Hematopoietic multipotent progenitor cell treated with erythropoietin and hydrocortisone succinate and interleukin-3 and kit ligand, for 4 days (in vitro differentiated cells): Measurements from ENCODE around the gene NPPC.

Experiments used
- DNase-seq: peaks from one replicate; pipeline ENCODE4 v3.0.0-alpha.2; 2015

Gene NPPC

DNA sequence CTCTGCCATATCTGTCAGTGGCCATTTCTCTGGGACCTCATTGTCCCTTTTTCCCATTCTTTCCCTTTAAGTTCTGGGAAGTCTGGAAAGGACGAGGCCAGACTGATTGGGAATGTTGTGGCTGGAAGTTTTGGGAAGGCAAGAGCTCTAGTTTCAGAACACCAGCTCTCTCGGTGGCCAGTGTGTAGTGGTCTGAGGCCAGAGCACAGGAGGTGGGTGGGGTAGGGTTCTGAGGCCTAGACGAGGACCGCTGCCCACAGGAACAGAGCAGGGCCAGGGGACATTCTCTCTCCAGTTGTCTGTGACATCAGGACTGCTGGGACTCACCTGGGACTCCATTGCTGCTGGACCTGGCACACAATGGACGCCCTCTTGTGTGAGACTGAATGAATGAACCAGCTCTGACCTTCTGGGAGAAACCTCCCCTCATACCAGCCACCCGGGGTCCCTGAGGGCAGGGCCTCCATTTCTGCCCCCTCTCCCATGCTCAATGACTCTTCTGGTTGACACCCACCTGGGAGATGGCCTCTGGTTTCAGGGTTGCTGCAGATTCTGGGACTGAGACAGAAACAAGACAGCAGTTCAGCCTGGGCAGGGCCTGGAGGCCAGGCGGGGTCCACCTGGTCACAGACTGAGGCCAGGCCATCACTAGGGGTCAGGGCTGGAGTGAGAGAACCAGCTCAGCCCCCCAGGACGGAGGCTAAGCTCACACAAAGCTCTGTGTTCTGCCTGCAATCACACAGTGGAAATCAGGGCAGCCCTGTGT is 8.4 kb upstream of the NPPC start:
- no peak for DNase-seq

DNA sequence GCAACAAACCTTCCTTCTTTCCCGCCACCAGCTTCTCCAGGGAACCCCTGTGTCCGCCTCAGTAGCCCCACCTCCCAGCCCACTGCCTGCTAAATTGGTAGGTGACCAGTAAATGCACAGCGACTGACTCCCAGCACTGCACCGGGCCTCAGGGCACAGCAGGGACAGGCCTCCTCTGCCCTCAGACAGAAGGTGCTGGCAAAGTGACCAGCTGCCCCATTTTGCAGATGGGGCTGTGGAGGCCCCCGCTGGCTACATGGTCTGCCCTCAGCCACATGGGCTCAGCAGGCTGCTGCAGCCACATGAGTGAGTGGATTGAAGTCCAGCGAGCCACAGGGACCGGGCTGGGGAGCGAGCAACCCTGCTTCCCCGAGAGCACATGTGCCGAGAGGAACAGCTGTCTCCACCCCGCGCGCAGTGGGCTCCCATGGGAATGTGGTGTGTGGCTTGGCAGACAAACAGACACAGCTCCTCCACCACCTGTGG is 7.8 kb upstream of the NPPC start:
- no peak for DNase-seq

DNA sequence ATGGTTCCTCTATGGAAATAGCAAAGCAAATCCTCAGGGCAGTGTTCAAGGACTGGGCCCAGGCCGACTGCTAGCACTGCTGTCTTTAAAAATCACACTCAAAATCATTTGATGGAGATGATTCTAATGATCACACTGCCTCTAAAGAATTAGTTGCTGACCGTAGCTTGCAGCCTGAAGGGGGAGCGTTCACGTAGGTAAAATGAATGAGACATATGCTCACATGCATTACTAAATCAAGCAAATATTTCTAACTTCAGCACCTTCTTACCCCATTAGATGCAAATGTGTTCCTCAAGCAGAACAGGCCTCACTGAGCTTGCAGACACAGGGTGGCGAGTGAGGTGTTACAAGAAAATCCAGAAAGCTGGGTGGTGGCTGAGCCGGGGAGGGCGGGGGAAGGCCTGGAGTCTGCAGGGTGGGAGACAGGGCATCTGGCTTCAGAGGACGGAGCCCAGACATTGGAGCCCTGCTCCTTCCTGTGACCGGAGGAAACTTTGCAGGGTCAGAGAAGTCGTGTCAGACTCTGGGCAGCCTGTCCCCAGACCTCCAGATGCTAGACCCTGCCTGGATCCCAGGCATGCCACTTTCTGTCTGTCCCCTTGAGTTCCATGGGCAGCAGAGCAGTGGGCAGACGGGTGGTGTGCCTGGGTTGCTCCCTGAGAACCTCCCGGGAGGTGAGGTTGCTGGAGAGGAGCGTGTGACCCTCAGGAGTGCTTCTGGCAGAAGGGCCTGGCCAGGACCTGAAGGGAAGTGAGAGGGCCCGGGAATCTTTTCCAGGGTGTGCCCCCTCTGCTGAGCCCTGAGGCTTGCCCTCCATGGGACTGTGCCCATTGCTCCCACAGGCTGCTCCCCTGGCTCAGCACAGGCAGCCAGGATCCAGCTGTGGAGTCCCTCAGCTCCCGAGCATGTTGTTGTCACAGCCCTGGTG is 7.1 kb upstream of the NPPC start:
- DNase-seq, result no peak

DNA sequence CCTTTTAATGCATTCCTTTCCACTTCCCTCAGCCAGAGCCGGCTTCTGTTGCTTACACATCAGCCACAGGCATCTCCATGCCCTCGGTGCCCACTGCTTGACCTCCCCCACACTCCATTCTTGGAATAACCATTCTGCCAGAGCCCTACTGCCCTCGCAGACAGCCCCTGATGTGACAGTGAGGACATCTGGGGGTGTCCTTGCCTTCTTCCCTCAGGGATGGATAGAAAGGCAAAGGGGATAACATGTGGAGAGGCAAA is 6.4 kb upstream of the NPPC start:
- no peak for DNase-seq

DNA sequence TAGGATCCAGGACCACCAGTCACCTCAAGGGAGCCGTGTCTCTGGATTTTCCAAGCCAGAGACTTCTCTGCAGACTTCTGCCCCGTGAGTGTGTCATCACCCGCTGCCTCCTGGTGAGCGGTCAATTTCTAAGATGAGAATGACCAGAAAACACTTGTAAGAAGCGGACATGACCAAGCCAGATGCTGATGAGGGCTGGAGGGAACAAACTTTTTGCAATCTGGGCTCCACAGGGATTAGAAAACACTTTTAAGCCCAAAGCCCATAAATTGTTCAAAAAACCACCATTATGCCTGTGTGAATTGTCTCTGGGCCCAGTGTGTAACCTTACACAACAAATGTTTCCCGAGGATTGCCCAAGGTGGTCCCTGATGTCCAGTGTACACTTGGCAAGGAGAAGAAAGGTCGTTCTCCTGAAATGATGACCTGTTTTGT is 5.3 kb upstream of the NPPC start:
- DNase-seq, result no peak

DNA sequence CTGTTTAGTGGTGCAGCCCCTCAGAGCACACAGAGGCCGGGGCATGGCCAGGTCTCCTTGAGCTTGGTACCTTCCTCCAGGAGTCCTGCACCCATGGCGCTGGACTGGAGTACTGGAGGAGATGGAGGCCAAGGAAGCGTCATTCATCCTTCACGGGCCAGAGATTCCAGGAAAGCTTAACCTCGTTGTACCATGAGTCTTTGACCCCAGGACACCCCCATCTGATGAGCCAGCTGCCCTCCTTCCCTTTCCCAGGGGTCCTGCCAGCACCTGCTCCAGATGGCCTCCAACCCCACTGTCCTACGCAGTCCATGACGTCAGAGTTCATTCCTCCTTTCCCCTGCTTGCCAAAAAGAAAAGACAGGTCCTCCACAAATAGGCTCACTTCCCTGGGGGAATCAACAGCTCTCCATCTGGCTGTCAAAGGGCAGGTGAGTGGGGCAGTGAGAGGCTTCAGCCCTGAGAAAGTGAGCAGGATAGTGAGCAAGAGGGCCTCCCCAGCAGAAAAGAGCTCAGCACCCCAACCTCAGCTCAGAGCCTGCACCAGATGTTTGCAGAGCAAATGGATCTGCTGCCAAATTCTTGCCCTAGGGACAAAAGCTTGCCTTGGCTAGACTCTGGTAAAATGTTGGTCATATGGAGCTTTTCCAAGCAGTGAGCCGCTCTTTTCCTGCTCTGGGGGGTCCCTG is 4.5 kb upstream of the NPPC start:
- no peak for DNase-seq

DNA sequence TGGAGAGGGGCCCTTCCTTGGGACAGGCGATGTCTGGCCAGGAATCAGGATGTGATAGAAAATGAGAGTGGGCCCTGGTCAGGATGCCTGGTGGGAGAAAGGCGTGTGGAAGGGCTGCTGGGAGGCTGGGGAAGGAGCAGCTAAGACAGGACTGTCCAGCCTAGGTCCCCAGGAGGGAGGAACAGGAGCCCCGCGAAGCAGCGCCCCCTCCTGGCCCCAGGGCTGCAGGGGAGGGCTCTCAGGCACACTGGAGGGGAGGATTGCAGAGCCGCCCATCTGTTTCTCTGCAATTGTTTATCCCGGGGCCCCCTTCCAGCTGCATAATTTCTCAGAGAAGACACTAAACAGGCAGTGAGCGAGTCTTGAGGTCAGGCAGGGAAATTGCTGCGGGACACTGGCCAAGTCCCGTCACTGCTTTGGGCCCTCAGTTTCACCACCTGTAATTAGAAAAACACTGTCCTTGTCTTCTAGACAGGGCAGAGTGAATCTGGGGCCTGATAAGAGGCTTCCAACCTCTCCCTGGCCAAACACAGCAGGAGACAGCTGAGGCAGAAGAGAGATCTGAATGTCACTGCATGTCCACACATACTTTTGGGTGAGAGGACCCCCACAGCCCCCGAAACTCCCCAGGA is 3.9 kb upstream of the NPPC start:
- DNase-seq, result peak; percentile 49

DNA sequence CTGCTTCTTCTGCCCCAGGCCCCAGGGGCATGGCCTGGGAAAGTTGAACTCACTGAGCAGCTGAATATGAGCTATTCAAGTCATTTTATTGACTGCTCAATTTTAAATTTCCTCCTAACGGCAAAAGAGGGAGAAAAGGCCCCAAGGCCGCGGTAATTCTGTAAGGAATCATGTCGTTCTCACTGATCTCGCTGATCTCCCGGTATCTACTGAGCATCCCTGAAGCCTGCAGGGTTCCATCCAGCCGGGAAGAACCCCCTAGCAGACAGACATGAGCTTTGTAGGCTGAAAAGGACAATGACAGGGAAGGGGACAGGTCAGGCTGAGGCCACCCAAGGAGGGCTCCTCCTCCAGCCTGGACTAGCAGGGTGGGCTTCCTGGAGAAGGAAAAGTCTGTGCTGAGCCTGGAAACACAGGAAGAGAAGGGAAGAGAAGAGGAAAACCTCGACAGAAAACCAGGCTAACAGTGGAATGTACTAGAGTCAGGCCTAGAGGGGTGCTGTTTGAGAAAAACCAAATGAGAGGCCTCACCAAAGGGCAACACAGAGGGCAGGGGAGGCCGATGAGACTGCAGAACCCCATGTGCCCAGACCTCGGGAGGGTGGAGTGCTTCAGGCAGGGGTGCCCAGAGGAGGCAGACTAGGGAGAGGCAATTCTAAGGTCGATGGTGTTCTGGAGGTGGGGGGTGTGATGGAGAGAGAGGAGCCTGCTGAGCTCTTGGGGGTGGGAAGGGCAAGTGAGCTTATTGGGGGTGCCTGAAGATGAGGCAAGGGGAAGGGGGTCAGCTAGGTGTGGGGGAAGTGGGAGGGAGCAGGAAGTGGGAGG is 2.9 kb upstream of the NPPC start:
- no peak for DNase-seq

DNA sequence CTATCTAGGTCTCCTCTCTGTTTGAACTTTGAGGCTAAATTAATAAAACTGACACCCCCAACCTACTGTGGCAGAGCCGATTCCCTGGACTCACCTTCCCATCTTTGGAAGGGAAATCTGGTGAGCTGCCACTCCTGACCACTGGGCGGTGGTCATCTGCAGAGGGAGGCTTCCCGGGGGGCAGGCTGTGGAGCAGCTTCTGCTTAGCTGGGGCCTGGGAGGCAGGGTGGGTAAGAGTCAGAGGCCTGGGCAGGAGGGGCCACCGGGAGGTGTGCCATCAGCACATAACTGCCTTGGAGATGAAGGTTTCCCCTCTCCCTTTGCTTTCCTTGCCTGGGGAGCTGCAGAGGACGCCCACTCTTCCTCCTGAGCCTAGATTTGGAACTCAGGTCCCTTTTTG is 2.3 kb upstream of the NPPC start:
- DNase-seq, result no peak

DNA sequence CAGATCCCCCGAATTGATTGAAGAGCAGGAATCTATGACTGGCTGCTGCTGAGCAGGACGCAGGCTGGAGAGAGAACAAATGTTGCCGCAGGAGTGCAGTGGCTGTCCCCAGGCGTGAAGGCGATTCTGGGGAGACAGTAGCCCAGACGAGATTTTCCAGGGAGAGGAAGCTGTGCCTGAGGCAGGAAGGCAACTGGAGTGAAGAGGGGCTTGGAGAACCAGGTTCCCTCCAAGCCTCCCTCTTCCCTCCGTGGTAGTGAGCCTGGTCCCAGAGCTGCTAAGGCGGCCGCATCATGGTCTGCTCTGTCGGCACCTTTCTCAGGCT is 1.3 kb upstream of the NPPC start:
- no peak for DNase-seq

DNA sequence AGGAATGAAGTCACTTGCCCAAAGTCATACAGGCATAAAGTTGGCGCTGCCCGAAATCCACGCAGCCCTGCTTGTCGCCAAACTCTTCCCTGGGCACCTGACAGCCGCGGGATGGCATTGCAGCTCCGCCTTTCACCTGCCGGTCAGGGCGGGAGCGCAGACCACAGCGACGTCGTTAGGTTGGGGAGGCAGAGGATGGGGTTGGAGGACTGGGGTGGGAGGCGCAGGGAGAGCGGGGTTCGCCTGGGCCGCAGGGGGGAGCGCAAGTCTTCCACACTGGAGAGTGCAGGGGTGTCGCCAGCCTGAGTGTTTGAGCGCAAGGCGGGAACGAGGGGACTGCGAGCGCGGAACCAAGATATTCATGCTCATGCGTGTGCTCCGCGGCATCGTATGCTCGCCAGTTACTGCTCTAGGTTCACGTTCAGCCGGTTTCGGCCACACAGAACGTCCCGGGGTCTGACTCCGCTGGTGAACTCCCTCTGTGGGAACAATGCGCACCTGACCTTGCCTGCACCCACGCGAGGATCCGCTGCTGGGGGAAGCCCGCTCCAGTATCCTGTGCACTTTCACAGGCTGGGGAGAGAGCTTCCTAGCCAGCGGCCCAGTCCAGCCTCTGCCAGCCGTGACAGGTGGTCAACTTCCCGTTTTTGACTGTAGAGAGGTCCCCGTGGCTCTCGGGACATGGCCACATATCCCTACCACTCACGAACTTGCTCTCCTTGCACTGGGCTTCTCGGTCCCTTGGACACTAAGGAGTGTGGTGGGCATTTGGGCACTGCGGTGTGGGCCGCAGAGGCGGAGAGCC is 767 bp upstream of the NPPC start:
- DNase-seq, result peak; percentile 58

DNA sequence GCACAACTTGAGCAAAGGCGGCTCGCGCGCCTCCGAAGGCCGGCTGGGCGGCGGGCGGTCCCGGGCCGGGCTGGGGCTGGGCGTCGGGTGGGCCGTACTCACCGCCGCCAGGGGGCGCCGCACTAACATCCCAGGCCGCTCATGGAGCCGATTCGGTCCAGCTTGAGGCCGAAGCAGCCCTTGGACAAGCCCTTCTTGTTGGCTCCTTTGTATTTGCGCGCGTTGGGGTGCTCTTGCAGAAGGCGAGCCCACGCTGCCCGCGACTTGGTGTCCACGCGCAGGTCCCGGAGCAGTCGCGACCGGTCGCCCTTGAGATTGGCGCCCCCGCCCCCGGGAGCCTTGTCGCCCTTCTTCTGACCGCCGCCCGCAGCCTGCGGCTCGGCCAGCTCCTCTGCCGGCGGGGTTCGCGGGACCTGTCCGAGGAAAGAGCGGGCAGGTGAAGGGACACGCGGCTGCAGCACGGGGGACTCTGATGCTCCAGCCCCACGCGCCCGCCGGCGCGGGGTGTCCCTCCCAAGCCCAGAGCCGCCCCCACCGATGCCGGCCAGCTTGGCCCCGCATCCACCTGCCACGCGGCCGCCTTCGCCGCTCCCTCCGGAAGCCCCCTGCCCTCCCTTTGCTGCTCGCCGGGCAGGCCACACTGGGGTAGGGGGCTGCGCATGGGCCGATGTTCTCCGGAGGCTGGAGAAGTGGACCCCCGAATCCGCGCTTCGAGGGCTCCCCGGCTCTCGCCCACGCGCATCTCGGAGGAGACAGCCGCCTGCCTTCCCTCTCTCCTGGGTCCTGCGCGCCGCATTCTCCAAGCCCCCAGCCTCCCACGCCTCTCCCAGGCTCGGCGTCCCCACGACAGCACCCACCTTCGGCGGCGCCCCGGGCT is 655 bp downstream of the NPPC start:
- peak; percentile 87 for DNase-seq

DNA sequence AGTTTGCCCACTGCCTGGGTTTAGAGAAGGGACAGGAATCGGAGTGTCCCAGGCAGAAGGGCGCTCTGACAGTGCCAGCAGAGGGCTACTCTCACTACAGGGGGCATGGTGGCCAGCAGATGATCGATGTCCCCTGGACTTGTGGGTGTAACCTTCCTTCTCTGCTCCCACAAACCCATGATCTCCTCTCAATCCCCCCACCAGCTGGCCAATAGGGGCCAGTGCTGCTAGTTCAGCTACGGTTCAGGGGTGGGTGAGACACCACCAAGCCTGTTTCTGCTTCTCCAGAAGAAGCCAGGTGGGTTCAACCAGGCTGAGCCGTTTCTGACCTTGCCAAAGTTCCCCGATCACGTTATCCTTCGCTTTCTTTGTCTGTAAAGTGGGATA is 1.3 kb downstream of the NPPC start:
- DNase-seq, result no peak

DNA sequence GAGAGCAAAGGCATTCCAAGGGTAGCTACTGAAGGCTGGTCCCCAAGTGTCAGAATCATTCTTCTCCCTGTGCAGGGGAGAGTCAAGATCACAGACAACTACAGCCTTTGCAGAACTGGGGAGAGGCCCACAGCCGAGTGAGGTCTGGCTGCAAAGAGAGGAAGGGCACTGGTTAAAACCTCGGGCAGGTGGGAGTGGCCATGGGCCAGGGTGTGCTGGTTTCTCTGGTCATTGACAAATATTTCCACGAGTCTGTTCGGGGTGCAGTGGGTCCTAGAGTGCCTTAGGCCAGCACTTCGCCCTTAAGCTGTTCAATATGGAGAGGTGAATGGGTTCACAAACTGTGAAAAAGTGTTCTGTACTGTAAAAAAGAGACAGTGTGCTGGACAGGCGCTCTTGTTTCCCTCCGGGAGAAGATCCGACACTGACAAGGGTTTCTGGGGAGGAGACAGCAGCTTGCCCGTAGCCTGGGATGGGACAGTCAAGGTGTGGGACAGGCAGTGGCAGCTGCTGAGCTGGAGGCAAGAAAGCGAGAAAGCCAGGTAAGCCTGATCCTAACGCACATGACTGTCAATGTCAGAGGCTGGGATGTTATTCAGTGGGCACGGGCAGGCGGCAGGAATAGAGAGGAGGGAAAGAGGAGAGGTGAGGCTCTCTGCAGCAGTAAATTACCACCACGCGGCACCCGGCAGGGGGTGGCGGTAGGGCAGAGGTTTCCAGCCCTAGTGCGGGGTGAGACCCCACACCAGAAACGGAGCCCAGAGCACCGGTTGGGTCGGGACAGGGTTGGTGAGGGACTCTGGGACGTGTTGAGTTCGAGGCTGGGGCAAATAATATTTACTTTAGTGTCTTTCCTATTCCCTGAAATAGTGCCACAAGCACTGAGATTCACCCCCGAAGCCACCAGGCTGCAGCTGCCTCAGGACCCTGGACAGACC is 2.0 kb downstream of the NPPC start:
- DNase-seq, result no peak

DNA sequence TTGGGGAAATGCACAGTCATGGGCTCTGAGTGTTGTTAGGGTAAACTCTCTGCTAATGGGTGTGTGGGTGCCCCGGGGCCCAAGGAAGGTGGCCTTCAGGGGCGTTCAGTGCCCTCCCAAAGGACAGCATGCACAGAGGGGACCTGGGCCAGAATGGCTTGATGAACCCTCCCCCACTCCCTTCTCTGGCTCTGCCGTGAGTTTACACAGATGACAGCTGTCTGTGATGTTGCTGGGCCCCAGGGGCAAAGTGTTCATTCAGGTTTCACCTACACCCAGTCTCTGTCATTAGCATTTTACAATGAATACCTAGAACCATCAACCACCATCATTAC is 3.2 kb downstream of the NPPC start:
- no peak for DNase-seq

DNA sequence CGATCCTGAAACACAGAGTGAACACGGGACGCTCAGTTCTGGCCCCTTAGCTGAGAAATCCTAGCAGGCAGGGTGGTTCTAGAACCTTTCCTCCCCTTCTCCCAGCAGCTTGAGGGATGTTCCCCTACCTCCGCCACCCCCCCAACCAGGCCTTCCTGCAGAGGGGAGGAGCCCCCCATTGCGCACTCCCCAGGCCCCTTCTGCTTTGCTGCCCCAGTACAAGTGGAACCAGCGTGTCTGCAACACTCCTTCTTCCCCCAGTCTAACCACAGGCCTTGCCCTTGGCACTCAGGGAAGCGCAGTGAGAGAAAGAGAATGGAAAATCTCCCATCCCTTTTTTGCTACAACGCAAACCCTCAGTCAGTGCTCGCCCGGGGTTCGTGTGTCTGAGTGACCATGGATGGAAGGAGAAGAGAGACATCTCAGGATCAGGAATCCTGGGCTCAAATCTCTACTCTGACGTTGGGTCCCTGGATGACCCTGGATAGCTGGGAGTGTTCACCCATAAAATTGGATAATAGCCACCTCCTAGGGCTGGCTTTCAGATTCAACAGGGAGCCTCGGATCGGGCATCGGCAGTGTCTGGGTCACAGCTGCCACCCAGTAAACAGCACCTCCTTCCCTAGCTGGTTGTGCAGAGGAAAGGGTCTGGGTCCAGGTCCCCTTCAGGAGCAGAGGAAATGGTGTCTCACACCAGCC is 3.7 kb downstream of the NPPC start:
- DNase-seq, result no peak

DNA sequence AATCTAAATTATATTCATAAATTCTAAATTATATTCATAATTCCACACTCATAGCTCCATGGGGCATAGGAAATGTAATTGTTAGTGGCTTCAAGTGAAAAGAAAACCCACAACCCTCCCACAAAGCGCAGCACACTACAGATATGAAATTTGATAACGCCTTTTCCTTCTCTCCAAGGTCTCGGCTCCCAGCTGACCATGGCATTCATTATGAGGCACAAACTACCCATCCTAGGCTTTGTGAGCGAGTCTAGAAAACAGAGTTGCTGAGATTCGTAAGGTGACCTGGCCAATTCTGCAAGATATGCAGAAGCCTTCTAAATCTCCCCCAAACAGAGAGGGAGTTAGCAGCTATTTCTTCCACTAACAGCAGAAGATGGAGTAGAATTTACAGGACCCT is 5.4 kb downstream of the NPPC start:
- no peak for DNase-seq

DNA sequence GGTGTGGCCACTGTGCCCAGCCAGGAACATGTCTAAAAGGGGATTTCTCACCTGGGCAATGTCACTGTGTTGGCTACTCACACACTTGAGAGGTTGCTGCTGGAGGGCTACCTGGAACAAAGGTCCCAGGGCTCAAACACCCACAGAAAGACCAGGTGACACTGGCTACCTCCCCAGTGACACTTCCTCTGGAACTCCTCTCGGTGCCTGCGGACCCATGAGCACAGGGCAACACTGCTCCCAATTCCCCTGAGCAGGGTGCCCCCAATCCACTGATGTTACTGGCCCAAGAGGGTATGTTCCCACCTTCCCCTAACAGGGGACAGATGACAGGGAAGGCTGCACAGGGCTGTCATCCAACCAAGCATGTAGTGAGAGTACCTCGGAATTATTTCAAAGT is 5.8 kb downstream of the NPPC start:
- no peak for DNase-seq
